HT-29 (cell line): ENCODE results near the gene HK1. TPM values are rescaled to one million over a fixed set of nuclear protein-coding genes. Genes with fewer than 3 reads are reported as not detected.

Source experiments
- DNase-seq: peaks from one replicate; pipeline ENCODE4 v3.0.0-alpha.2; 2015; ENCODE audit warnings: low spot score
- total RNA-seq: library from RNA; depleted of rRNA; stranded (reverse); fragments of >200 nt; shearing (Covaris generic); gene quantifications from 2 replicates; pipeline ENCODE4 v1.2.3, GENCODE V29; 2014

Gene HK1
- total RNA-seq, 1 experiment from 2014 or later, result 61.8 TPM

DNA sequence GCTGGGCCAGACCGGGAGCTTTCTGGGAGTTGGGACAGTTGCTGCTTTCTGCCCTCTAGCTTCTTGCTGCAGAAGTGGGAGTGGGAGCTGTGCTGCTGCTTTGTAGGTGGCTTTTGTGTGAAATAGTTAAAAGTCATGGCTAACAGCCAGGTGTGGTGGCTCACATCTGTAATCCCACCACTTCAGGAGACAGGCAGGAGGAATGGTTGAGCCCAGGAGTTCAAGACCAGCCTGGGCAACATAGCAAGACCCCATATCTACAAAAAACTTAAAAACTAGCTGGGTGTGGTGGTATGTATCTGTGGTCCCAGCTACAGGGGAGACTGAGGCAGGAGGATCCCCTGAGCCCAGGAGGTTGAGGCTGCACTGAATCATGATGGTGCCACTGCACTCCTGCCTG is 124.8 kb downstream of the HK1 start:
- DNase-seq, result no peak

DNA sequence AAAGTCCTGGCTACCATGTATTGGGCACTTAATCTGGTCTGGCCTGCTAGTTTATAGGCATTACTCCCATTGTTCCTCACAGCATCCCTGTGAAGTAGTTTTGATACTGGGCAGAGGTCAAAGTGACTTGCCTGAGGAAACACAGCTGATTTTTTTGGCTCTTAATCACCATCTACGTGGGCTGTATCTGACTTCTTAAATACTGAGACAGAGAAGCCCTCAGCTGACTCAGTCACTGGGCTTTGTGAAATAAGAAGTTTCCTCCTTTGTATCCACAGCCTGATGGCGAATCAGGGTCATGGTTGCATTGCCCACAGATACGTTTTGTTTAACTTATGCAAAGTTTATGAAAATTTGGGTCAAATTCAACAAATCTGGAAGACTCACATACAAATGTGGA is 125.2 kb downstream of the HK1 start:
- no peak for DNase-seq

DNA sequence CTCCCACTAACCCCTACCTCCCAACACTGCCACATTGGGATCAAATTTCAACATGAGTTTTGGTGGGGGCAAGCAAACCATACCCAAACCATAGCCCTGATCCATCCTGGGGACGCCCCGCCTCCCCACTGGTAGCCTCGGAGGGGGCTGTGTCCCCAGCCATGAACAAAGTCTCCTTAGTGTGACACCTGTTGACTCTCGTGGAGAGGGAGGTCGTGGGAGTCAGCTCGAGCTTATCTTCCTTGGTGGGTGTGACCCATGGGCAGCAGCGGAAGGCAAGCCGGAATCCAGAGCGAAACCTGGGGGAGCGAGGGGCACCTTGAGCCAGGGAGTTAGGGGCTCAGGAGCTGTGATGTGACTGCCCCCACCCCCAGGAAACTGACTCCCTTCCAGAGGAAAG is 126.5 kb downstream of the HK1 start:
- no peak for DNase-seq

DNA sequence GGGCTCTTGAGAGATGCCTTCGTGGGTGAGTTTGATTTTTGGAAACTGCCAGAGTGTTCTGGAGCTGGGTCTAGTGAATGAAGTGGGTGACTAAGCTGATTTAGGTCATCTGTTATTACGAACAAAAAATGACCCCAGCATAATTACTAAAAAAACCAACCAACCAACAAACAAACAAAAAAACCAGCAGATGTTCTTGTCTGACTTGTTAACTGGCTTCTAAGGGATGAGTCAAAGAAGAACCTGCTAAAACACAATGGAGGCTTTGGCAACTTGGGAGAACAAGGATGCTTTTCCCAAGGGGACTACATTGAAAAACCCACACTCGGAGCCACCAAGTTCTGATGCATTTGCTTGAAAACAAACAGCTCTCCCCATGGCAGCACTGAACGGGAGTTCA is 126.9 kb downstream of the HK1 start:
- DNase-seq, result no peak

- DNase-seq, result peak; percentile 80
These were observed 128.1 kb downstream of the HK1 start for GRCh38 chr10:69406302-69406811.

GRCh38 chr10:69406816-69407580 is 128.7 kb downstream of the HK1 start:
- DNase-seq, result peak; percentile 53

- no peak for DNase-seq
These were observed 129.5 kb downstream of the HK1 start for GRCh38 chr10:69407621-69408301.

DNA sequence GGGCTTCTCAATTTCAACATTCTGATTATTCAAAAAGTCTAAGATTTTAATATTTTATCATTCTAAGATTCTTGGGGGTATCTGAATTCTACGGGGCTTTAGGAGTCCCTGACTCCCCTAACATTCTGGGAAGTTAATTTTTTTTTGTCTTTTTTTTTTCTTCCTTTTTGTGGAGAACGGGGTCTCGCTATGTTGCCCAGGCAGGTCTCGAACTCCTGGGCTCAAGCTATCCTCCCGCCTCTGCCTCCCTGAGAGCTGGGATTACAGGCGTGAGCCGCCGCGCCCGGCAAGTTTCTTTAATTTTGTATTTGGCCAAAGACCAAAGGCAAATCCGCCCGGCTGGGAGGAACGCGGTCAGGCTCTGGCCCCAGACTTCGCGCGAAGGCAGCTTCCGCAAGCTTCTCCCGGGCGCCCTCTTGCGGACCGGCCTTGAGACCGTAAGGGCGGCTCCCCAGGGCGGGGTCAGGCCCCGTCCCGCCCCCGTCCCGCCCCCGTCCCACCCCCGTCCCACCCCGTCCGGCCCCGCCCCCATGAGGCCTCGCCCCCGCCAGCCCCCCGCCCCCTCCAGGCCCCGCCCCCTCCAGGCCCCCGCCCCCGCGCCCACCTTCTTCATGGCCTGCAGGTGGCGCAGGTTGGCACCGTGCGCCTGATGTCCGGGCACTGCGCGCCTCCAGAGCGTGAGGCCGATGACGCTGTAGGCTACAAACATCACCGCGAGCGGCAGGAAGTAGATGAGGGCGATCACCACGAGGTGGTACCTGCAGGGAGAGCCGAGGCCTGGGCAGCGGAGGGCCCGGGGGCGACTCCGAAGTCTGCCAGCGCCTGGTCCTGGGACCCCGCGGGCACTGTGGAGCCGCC is 130.3 kb downstream of the HK1 start:
- DNase-seq, result peak; percentile 96

GRCh38 chr10:69409176-69409495 is 130.8 kb downstream of the HK1 start:
- no peak for DNase-seq

DNA sequence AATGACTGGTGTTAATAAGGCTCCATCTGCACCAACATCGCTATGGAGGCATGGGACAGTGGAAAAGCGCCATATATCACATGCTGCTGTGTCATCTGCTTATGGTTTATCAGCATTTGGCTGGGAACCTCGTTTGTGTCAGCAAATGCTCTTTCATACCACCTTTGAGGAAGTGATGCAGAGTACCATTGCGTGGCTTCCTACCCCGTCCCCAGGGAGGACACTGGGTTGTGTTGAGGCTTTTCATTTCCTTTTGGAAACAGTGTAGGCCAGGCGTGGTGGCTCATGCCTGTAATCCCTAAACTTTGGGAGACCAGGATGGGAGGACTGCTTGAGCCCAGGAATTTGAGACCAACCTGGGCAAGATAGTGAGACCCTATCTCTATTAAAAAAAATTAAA is 131.7 kb downstream of the HK1 start:
- DNase-seq, result no peak

DNA sequence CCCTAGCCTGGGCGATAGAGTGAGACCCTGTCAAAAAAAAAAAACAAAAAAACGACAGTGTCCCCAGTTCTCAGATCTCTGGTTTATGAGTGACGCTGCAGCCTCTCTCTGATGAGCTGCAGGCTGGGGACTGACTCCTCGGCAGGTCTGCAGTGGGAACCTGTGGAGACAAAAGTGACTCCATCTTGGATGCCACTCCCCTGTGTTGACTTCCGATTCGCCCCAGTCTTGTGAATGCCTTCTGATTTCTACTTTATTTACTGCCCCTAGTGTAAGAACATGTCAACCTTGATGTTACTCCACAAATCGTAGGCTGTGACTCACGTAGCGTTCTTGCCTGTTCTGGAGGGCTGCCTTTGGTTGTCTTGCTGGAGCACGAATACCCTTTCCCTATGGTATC is 132.2 kb downstream of the HK1 start:
- no peak for DNase-seq

GRCh38 chr10:69411476-69411875 is 133.2 kb downstream of the HK1 start:
- no peak for DNase-seq

DNA sequence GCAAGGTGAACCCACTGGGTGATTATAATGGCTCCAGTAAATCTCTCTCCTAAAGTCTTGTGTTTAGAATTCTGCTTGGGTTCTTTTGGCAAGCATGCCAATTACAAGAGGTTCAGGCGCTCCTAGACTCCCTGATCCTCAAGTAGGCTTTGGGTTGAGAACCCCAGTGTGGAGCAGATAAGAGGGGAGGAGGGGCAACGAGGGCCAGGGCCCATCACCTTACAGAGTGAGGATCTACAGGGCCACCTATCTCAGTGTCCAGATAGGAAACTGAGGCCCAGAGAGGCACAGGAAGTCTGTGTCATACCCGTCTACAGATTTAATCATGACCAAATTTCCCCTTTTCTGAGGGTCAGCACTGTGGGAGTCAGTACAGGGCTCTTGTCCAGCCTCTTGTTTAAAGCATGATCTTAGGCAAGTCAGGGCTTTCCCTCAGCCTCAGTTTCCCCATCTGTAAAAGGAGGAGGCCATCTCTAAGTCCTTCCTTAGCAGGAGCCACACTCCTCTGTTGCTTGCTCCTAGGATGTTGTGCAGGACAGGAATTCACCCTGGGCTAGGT is 134.0 kb downstream of the HK1 start:
- no peak for DNase-seq

GRCh38 chr10:69413221-69413865 is 135.0 kb downstream of the HK1 start:
- peak; percentile 54 for DNase-seq

- no peak for DNase-seq
These were observed 136.0 kb downstream of the HK1 start for GRCh38 chr10:69414036-69415018.

- DNase-seq, result no peak
These were observed 136.8 kb downstream of the HK1 start for GRCh38 chr10:69415049-69415448.

DNA sequence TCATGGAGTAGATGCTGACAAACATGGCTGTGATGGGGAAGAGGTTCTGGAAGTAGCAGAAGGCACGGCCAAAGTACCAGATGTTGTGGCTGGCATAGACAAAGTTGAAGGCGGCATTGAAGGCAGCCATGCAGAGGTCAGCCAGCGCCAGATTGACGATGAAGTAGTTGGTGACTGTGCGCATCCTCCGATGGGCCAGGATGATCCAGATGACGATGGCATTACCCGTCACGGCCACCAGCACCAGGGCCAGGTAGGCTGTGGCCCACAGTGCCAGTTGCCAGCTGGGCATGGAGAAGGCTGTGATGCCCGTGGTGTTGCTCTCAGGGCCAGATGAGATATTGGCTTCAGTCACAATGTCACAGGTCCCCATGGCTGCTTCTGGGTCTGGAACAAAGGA is 137.7 kb downstream of the HK1 start:
- DNase-seq, result no peak

GRCh38 chr10:69416695-69417094 is 138.4 kb downstream of the HK1 start, which contains the start of gene TACR2:
Gene TACR2 (minus strand): TSS chr10:69416918. CDS start chr10:69416323, 595 bp downstream.
- DNase-seq, result no peak

- no peak for DNase-seq
These were observed 139.2 kb downstream of the HK1 start for GRCh38 chr10:69417542-69417941.
